ENCODE results near the gene HIPK4. TPM values are rescaled to one million over a fixed set of nuclear protein-coding genes. Genes with fewer than 3 reads are reported as not detected.

Gene HIPK4
- total and polyA plus RNA-seq, 2 experiments from 2014 or later: 0.21 to 0.52 TPM

- H3K4me3 ChIP-seq: no peak overlapping the region
- Mint-ChIP-seq H3K27me3 (ENCODE audit: insufficient read depth, low read depth, poor library complexity) (peaks cover 7% of the 10 kb centered on the region), H3K27ac (no peak overlapping the region), H3K36me3 (ENCODE audit: low read depth) (peaks cover 2% of the 10 kb centered on the region; the same call in 1 of the 3 replicates), H3K4me1 (peaks cover 34% of the 10 kb centered on the region), H3K4me3 (no peak overlapping the region), H3K9me3 (no peaks in the 10 kb centered on the region)
- H2AFZ ChIP-seq: no peak overlapping the region
- TF ChIP-seq JUNB (IDR thresholded peaks at IDR 0.05; ENCODE audit: unreplicated experiment): no peak
- TF ChIP-seq ZNF462 (CRISPR knock-in tag; IDR thresholded peaks at IDR 0.05): no peak
- TF ChIP-seq, protein P1, sequence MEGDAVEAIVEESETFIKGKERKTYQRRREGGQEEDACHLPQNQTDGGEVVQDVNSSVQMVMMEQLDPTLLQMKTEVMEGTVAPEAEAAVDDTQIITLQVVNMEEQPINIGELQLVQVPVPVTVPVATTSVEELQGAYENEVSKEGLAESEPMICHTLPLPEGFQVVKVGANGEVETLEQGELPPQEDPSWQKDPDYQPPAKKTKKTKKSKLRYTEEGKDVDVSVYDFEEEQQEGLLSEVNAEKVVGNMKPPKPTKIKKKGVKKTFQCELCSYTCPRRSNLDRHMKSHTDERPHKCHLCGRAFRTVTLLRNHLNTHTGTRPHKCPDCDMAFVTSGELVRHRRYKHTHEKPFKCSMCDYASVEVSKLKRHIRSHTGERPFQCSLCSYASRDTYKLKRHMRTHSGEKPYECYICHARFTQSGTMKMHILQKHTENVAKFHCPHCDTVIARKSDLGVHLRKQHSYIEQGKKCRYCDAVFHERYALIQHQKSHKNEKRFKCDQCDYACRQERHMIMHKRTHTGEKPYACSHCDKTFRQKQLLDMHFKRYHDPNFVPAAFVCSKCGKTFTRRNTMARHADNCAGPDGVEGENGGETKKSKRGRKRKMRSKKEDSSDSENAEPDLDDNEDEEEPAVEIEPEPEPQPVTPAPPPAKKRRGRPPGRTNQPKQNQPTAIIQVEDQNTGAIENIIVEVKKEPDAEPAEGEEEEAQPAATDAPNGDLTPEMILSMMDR (conservative IDR thresholded peaks at IDR 0.05; ENCODE audit: low read depth in 2 of 2): no peak
- TF ChIP-seq REST (IDR thresholded peaks at IDR 0.05; ENCODE audit: unreplicated experiment): no peak
- TF ChIP-seq CREB1 (CRISPR knock-in tag; IDR thresholded peaks at IDR 0.05; ENCODE audit: low read depth): no peak
- TF ChIP-seq EZH2 (IDR thresholded peaks at IDR 0.05; ENCODE audit: low read depth, unreplicated experiment): no peak
- TF ChIP-seq ZNF114 (CRISPR knock-in tag; IDR thresholded peaks at IDR 0.05): no peak
- no peak for TF ChIP-seq EZH2phosphoT487 (IDR thresholded peaks at IDR 0.05; ENCODE audit: unreplicated experiment)
- no peak for TF ChIP-seq ETS1 (IDR thresholded peaks at IDR 0.05)
- no peak for TF ChIP-seq NANOG (IDR thresholded peaks at IDR 0.05; ENCODE audit: borderline replicate concordance)
- TF ChIP-seq ZNF331 (CRISPR knock-in tag; IDR thresholded peaks at IDR 0.05; ENCODE audit: low read depth): no peak
- TF ChIP-seq STAT1 (IDR thresholded peaks at IDR 0.05; ENCODE audit: unreplicated experiment): no peak
- H3K4me2 ChIP-seq: no peak overlapping the region
- H3K27ac ChIP-seq (ENCODE audit: low read depth): no peak overlapping the region
- H3F3A ChIP-seq (replicated peaks; ENCODE audit: low read depth): 0 out of 2 replicates have a peak, but pooled peaks cover 7% of the 10 kb centered on the region
- peaks cover 22% of the 10 kb centered on the region for H3K4me1 ChIP-seq (ENCODE audit: insufficient read depth)
- H3K36me3 ChIP-seq (ENCODE audit: insufficient read depth): no peaks in the 10 kb centered on the region
- H4K20me1 ChIP-seq (replicated peaks; ENCODE audit: insufficient read depth): no peaks in the 10 kb centered on the region
- no peaks in the 10 kb centered on the region for H3K9me2 ChIP-seq (ENCODE audit: insufficient read depth)
- DNase-seq (ENCODE audit: low spot score) (no peak), ATAC-seq (no peak)
- H3K79me2 ChIP-seq (replicated peaks; ENCODE audit: insufficient read depth): no peaks in the 10 kb centered on the region
- no peaks in the 10 kb centered on the region for H3K27me3 ChIP-seq (ENCODE audit: insufficient read depth)
These were observed 18.0 kb upstream of the HIPK4 start for GRCh38 chr19:40407714-40408597.
